ENCODE measurements around the gene SP140L. TPM values are rescaled to one million over a fixed set of nuclear protein-coding genes. Genes with fewer than 3 reads are reported as not detected.

Gene SP140L
- total and polyA plus RNA-seq, 5 donors: 5.3 to 7.4 (median 6.8) TPM

GRCh38 chr2:230410861-230411569, 84.0 kb downstream of the SP140L start:
- Histone ChIP-seq H3K27me3 (ENCODE audit: control insufficient read depth, insufficient read depth) (no peaks in the 10 kb centered on the region), H3K27ac (ENCODE audit: low read length) (peak overlapping the region; percentile 90), H3K9me3 (ENCODE audit: control insufficient read depth, low read length) (no peaks in the 10 kb centered on the region), H3K4me1 (ENCODE audit: control insufficient read depth, insufficient read depth, low read length) (peaks cover 13% of the 10 kb centered on the region), H3K4me3 (ENCODE audit: low read length) (peak overlapping the region; percentile 86)
- WGBS: 40% methylated on average over 16 of the region's 16 CpGs
- intact Hi-C loops (cut with DNase I): no loop called here
- DNase-seq: peak in 2 of 3 donors; percentile 47 to 53
- ATAC-seq: no peak

- intact Hi-C loops (cut with DNase I): no loop called here
- peaks cover 13% of the 10 kb centered on the region for H3K4me1 ChIP-seq (ENCODE audit: control insufficient read depth, insufficient read depth, low read length)
- 2% methylated on average over 57 of the region's 57 CpGs for WGBS
- ATAC-seq (peak; percentile 83 to 87), DNase-seq (peak; percentile 63 to 88 (median 87))
- peak overlapping the region; percentile 90 for H3K27ac ChIP-seq (ENCODE audit: low read length)
- no peaks in the 10 kb centered on the region for H3K27me3 ChIP-seq (ENCODE audit: control insufficient read depth, insufficient read depth)
- H3K9me3 ChIP-seq (ENCODE audit: control insufficient read depth, low read length): no peaks in the 10 kb centered on the region
- H3K4me3 ChIP-seq (ENCODE audit: low read length): peak overlapping the region; percentile 86
Observed at GRCh38 chr2:230411570-230412370, 84.8 kb downstream of the SP140L start.

- no peak for ATAC-seq
- 84% methylated on average over 3 of the region's 3 CpGs for WGBS
- peak overlapping the region; percentile 90 for H3K27ac ChIP-seq (ENCODE audit: low read length)
- H3K4me1 ChIP-seq (ENCODE audit: control insufficient read depth, insufficient read depth, low read length): peaks cover 13% of the 10 kb centered on the region
- H3K27me3 ChIP-seq (ENCODE audit: control insufficient read depth, insufficient read depth): no peaks in the 10 kb centered on the region
- H3K4me3 ChIP-seq (ENCODE audit: low read length): peak overlapping the region; percentile 86
- intact Hi-C loops (cut with DNase I): no loop called here
- H3K9me3 ChIP-seq (ENCODE audit: control insufficient read depth, low read length): no peaks in the 10 kb centered on the region
- no peak for DNase-seq
Observed at GRCh38 chr2:230412371-230412711, 85.3 kb downstream of the SP140L start.

- Histone ChIP-seq H3K9me3 (ENCODE audit: control insufficient read depth, low read length) (no peaks in the 10 kb centered on the region), H3K4me1 (ENCODE audit: control insufficient read depth, insufficient read depth, low read length) (peaks cover 13% of the 10 kb centered on the region), H3K27ac (ENCODE audit: low read length) (no peak overlapping the region), H3K27me3 (ENCODE audit: control insufficient read depth, insufficient read depth) (no peaks in the 10 kb centered on the region), H3K4me3 (ENCODE audit: low read length) (no peak overlapping the region)
- WGBS: 74% methylated on average over 9 of the region's 9 CpGs
- DNase-seq: peak in 1 of 3 donors; percentile 70
- no peak for ATAC-seq
- intact Hi-C loops (cut with DNase I): no loop called here
Observed at GRCh38 chr2:230412846-230413245, 85.9 kb downstream of the SP140L start.

GRCh38 chr2:230413479-230413878, 86.5 kb downstream of the SP140L start:
- peaks cover 12% of the 10 kb centered on the region for H3K4me1 ChIP-seq (ENCODE audit: control insufficient read depth, insufficient read depth, low read length)
- ATAC-seq: no peak
- no peak overlapping the region for H3K27ac ChIP-seq (ENCODE audit: low read length)
- H3K9me3 ChIP-seq (ENCODE audit: control insufficient read depth, low read length): no peaks in the 10 kb centered on the region
- 98% methylated on average over 3 of the region's 3 CpGs for WGBS
- no peak for DNase-seq
- H3K27me3 ChIP-seq (ENCODE audit: control insufficient read depth, insufficient read depth): no peaks in the 10 kb centered on the region
- intact Hi-C loops (cut with DNase I): no loop called here
- H3K4me3 ChIP-seq (ENCODE audit: low read length): no peak overlapping the region

GRCh38 chr2:230414302-230414701, 87.3 kb downstream of the SP140L start:
- Histone ChIP-seq H3K9me3 (ENCODE audit: control insufficient read depth, low read length) (no peaks in the 10 kb centered on the region), H3K4me3 (ENCODE audit: low read length) (no peak overlapping the region), H3K27ac (ENCODE audit: low read length) (no peak overlapping the region), H3K4me1 (ENCODE audit: control insufficient read depth, insufficient read depth, low read length) (peaks cover 14% of the 10 kb centered on the region), H3K27me3 (ENCODE audit: control insufficient read depth, insufficient read depth) (no peaks in the 10 kb centered on the region)
- ATAC-seq (no peak), DNase-seq (no peak)
- 96% methylated on average over 6 of the region's 6 CpGs for WGBS
- intact Hi-C loops (cut with DNase I): no loop called here

- H3K27ac ChIP-seq (ENCODE audit: low read length): peak within 1 kb of the TSS; percentile 100
- no peaks in the 10 kb centered on the region for H3K9me3 ChIP-seq (ENCODE audit: control insufficient read depth, low read length)
- intact Hi-C loops (cut with DNase I): no loop called here
- WGBS: 6% methylated on average over 12 of the region's 12 CpGs
- peak within 1 kb of the TSS; percentile 78 for H3K4me3 ChIP-seq (ENCODE audit: low read length)
- peaks cover 10% of the 10 kb centered on the region for H3K4me1 ChIP-seq (ENCODE audit: control insufficient read depth, insufficient read depth, low read length)
- DNase-seq: peak; percentile 78 to 92 (median 88)
- H3K27me3 ChIP-seq (ENCODE audit: control insufficient read depth, insufficient read depth): no peaks in the 10 kb centered on the region
- peak; percentile 88 to 89 for ATAC-seq
Observed at GRCh38 chr2:230416061-230416721, 89.2 kb downstream of the SP140L start, which contains the start of gene SP100. Gene SP100, plus strand, starts transcription at chr2:230416201. Its CDS starts 96 bp downstream, at chr2:230416297.

- Histone ChIP-seq H3K4me3 (ENCODE audit: low read length) (peak overlapping the region; percentile 79), H3K9me3 (ENCODE audit: control insufficient read depth, low read length) (no peaks in the 10 kb centered on the region), H3K27ac (ENCODE audit: low read length) (no peak overlapping the region), H3K27me3 (ENCODE audit: control insufficient read depth, insufficient read depth) (no peaks in the 10 kb centered on the region), H3K4me1 (ENCODE audit: control insufficient read depth, insufficient read depth, low read length) (peaks cover 9% of the 10 kb centered on the region)
- WGBS: 43% methylated on average over 4 of the region's 4 CpGs
- intact Hi-C loops (cut with DNase I): no loop called here
- DNase-seq: no peak
- ATAC-seq: no peak
Observed at GRCh38 chr2:230417436-230417835, 90.4 kb downstream of the SP140L start.

GRCh38 chr2:230418341-230419016, 91.5 kb downstream of the SP140L start:
- DNase-seq (peak in 1 of 3 donors; percentile 40), ATAC-seq (peak in 1 of 2 donors; percentile 55)
- Histone ChIP-seq H3K4me1 (ENCODE audit: control insufficient read depth, insufficient read depth, low read length) (peaks cover 7% of the 10 kb centered on the region), H3K27me3 (ENCODE audit: control insufficient read depth, insufficient read depth) (no peaks in the 10 kb centered on the region), H3K9me3 (ENCODE audit: control insufficient read depth, low read length) (no peaks in the 10 kb centered on the region), H3K27ac (ENCODE audit: low read length) (peak overlapping the region; percentile 53), H3K4me3 (ENCODE audit: low read length) (peak overlapping the region; percentile 79)
- intact Hi-C loops (cut with DNase I): no loop called here
- 29% methylated on average over 9 of the region's 9 CpGs for WGBS

GRCh38 chr2:230419181-230419580, 92.2 kb downstream of the SP140L start:
- H3K4me1 ChIP-seq (ENCODE audit: control insufficient read depth, insufficient read depth, low read length): peaks cover 9% of the 10 kb centered on the region
- intact Hi-C loops (cut with DNase I): no loop called here
- no peaks in the 10 kb centered on the region for H3K9me3 ChIP-seq (ENCODE audit: control insufficient read depth, low read length)
- peak overlapping the region; percentile 7 for H3K4me3 ChIP-seq (ENCODE audit: low read length)
- WGBS: 82% methylated on average over 4 of the region's 4 CpGs
- no peak overlapping the region for H3K27ac ChIP-seq (ENCODE audit: low read length)
- ATAC-seq (no peak), DNase-seq (no peak)
- H3K27me3 ChIP-seq (ENCODE audit: control insufficient read depth, insufficient read depth): no peaks in the 10 kb centered on the region

Measured in right cardiac atrium (tissue), 5 donors.